Osteocyte (in vitro differentiated cells): ENCODE measurements around the gene GOLGA8B. TPM values are rescaled to one million over a fixed set of nuclear protein-coding genes. Genes with fewer than 3 reads are reported as not detected.
"Not testable (repeated sequence)": the region's sequence is repeated elsewhere in the genome, so short reads cannot be mapped to it uniquely, and the experiment has no call there.

Source experiments
- DNase-seq: peaks from one replicate; pipeline ENCODE4 v3.0.0; 2021; ENCODE audit warnings: mixed read lengths; ENCODE audit not compliant: unreplicated experiment; ENCODE audit errors: extremely low spot score
- H3K27ac Mint-ChIP-seq: one replicate; pipeline ENCODE4 v1.8.0; 2021; ENCODE audit warnings: mild to moderate bottlenecking, mixed read lengths; ENCODE audit not compliant: unreplicated experiment
- H3K27me3 Mint-ChIP-seq: one replicate; pipeline ENCODE4 v1.8.0; 2021; ENCODE audit warnings: mixed read lengths; ENCODE audit not compliant: unreplicated experiment
- H3K36me3 Mint-ChIP-seq: one replicate; pipeline ENCODE4 v1.8.0; 2021; ENCODE audit warnings: mixed read lengths; ENCODE audit not compliant: unreplicated experiment
- H3K4me1 Mint-ChIP-seq: one replicate; pipeline ENCODE4 v1.8.0; 2021; ENCODE audit warnings: mixed read lengths; ENCODE audit not compliant: unreplicated experiment
- H3K4me3 Mint-ChIP-seq: one replicate; pipeline ENCODE4 v1.8.0; 2021; ENCODE audit warnings: mild to moderate bottlenecking, moderate library complexity, mixed read lengths; ENCODE audit not compliant: unreplicated experiment
- H3K9me3 Mint-ChIP-seq: one replicate; pipeline ENCODE4 v1.8.0; 2021; ENCODE audit warnings: mixed read lengths; ENCODE audit not compliant: unreplicated experiment
- total RNA-seq: library from RNA; stranded (reverse); gene quantifications from 2 replicates; pipeline ENCODE4 v1.2.1, GENCODE V29; 2021

GOLGA8B gene
- total RNA-seq, 1 donor from 2014 or later: 69.6 TPM

GRCh38 chr15:34554716-34555115 lies 28.7 kb downstream of the GOLGA8B start:
- H3K27ac Mint-ChIP-seq, H3K9me3 Mint-ChIP-seq, H3K4me3 Mint-ChIP-seq: not testable (repeated sequence)

GRCh38 chr15:34554126-34554525 lies 29.3 kb downstream of the GOLGA8B start:
- not testable (repeated sequence) for H3K4me1 Mint-ChIP-seq, H3K9me3 Mint-ChIP-seq, H3K36me3 Mint-ChIP-seq, H3K27me3 Mint-ChIP-seq, H3K4me3 Mint-ChIP-seq, H3K27ac Mint-ChIP-seq, DNase-seq

More at GRCh38 chr15:34554716-34555115, 28.7 kb downstream of the GOLGA8B start:
- not testable (repeated sequence) for H3K27me3 Mint-ChIP-seq, H3K4me1 Mint-ChIP-seq, H3K36me3 Mint-ChIP-seq, DNase-seq

- not testable (repeated sequence) for H3K27me3 Mint-ChIP-seq, DNase-seq, H3K4me1 Mint-ChIP-seq, H3K36me3 Mint-ChIP-seq, H3K27ac Mint-ChIP-seq, H3K9me3 Mint-ChIP-seq, H3K4me3 Mint-ChIP-seq
Observed at GRCh38 chr15:34550129-34550528, 33.3 kb downstream of the GOLGA8B start.

GRCh38 chr15:34549381-34549809 lies 34.1 kb downstream of the GOLGA8B start:
- DNase-seq, H3K4me1 Mint-ChIP-seq, H3K27me3 Mint-ChIP-seq, H3K9me3 Mint-ChIP-seq, H3K27ac Mint-ChIP-seq, H3K4me3 Mint-ChIP-seq, H3K36me3 Mint-ChIP-seq: not testable (repeated sequence)

- not testable (repeated sequence) for H3K4me1 Mint-ChIP-seq, H3K27ac Mint-ChIP-seq, DNase-seq, H3K36me3 Mint-ChIP-seq, H3K4me3 Mint-ChIP-seq, H3K27me3 Mint-ChIP-seq, H3K9me3 Mint-ChIP-seq
Observed at GRCh38 chr15:34543860-34544649, 39.4 kb downstream of the GOLGA8B start.

- H3K27ac Mint-ChIP-seq, H3K36me3 Mint-ChIP-seq, H3K9me3 Mint-ChIP-seq, DNase-seq, H3K4me3 Mint-ChIP-seq, H3K4me1 Mint-ChIP-seq, H3K27me3 Mint-ChIP-seq: not testable (repeated sequence)
Observed at GRCh38 chr15:34535857-34536256, 47.6 kb downstream of the GOLGA8B start.

Other genes starting within 250 kb of the GOLGA8B start
- gene SLC12A6, start 245.9 kb downstream of the GOLGA8B start, total RNA-seq: 52.3 and 58.7 TPM in 2 replicates
- gene NOP10, start 240.5 kb downstream of the GOLGA8B start, total RNA-seq: 200 and 205 TPM in 2 replicates
- not detected in 2 replicates for gene NUTM1, start 240.3 kb downstream of the GOLGA8B start, total RNA-seq
- gene LPCAT4, start 216.5 kb downstream of the GOLGA8B start, total RNA-seq: 49.0 and 56.0 TPM in 2 replicates
- gene GOLGA8A, start 145.8 kb downstream of the GOLGA8B start, total RNA-seq: 107 and 121 TPM in 2 replicates
- not detected in 2 replicates for gene GJD2, start 171.3 kb upstream of the GOLGA8B start, total RNA-seq
- gene ACTC1, start 211.9 kb upstream of the GOLGA8B start, total RNA-seq: 3.8 and 4.0 TPM in 2 replicates